Measurements from ENCODE around the gene MSX2.

The MSX2 gene

DNA sequence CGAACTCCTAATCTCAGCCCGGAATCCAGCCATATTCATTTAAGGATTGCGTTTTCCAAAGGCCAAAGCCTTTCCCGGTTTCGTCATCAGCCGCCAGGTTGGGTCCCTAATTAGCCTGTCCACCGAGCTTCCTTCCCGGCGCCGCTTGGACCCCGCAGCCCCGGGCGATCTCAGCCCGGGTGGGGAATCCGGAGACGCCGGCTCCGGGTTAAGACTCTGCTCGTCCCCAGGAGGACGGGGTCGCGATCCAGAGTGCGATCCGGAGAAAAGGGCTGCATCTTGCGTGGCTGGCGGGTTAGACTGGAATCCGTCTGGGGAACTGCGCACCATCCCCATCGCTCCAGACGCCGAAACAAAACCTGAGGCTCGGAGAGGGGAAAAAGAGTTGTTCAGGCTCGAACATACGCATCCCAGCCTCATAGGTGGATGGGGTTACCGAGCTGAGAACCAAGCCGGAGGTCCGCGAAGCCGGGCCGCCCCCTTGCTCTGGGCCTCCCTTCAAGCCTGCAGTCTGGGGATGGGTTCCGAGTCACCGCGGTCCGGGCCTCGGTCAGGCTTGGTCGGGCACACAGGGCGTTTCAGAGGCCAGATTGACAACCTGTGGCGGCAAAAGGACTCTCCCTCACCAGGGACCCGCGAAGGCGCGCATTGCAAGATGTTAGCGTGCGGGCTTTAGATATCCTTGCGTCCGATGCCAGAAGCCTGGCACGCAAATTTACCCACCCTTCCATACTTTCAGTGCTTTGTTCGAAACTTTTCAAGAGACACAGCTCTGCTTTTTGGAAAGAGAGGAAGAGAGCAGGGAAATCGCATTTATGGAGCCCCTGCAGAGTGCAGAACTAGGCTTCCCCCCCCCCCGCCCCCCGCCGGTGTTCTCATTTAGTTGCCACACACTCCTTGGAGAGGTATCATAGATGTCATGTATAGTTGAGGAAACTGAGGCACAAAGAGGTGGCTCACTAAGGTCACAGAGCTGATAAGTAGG lies 7.9 kb downstream of the MSX2 start:
- Histone ChIP-seq H3K36me3 (peaks cover 0 to 13% (median 5%) of the 10 kb centered on the region in 3 donors), H3K9me3 (no peaks in the 10 kb centered on the region), H3K27ac (no peak overlapping the region), H3K4me1 (peaks cover 0 to 10% (median 5%) of the 10 kb centered on the region in 4 donors), H3K4me3 (no peak overlapping the region), H3K27me3 (peaks cover 0 to 50% of the 10 kb centered on the region in 2 donors)
- no peak for DNase-seq
- intact Hi-C loops (cut with DNase I; ENCODE audit: low total_unique reads), result no loop called here
- TF ChIP-seq, protein P1, sequence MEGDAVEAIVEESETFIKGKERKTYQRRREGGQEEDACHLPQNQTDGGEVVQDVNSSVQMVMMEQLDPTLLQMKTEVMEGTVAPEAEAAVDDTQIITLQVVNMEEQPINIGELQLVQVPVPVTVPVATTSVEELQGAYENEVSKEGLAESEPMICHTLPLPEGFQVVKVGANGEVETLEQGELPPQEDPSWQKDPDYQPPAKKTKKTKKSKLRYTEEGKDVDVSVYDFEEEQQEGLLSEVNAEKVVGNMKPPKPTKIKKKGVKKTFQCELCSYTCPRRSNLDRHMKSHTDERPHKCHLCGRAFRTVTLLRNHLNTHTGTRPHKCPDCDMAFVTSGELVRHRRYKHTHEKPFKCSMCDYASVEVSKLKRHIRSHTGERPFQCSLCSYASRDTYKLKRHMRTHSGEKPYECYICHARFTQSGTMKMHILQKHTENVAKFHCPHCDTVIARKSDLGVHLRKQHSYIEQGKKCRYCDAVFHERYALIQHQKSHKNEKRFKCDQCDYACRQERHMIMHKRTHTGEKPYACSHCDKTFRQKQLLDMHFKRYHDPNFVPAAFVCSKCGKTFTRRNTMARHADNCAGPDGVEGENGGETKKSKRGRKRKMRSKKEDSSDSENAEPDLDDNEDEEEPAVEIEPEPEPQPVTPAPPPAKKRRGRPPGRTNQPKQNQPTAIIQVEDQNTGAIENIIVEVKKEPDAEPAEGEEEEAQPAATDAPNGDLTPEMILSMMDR (IDR thresholded peaks at IDR 0.05), result no peak

- peaks cover 0 to 10% (median 5%) of the 10 kb centered on the region in 4 donors for H3K4me1 ChIP-seq
- peaks cover 0 to 13% (median 5%) of the 10 kb centered on the region in 3 donors for H3K36me3 ChIP-seq
- DNase-seq, result no peak
- H3K9me3 ChIP-seq, result no peaks in the 10 kb centered on the region
- no peak overlapping the region for H3K4me3 ChIP-seq
- TF ChIP-seq, protein P1 (IDR thresholded peaks at IDR 0.05), result no peak
- no peak overlapping the region for H3K27ac ChIP-seq
- intact Hi-C loops (cut with DNase I; ENCODE audit: low total_unique reads), result no loop called here
- H3K27me3 ChIP-seq, result peaks cover 0 to 56% of the 10 kb centered on the region in 2 donors
Measured at GRCh38 chr5:174733091-174733690, 8.8 kb downstream of the MSX2 start.

- intact Hi-C loops (cut with DNase I; ENCODE audit: low total_unique reads), result no loop called here
- TF ChIP-seq, protein P1 (IDR thresholded peaks at IDR 0.05), result no peak
- no peak overlapping the region for H3K4me3 ChIP-seq
- H3K4me1 ChIP-seq, result peaks cover 0 to 10% (median 5%) of the 10 kb centered on the region in 4 donors
- peaks cover 0 to 13% (median 5%) of the 10 kb centered on the region in 3 donors for H3K36me3 ChIP-seq
- H3K9me3 ChIP-seq, result no peaks in the 10 kb centered on the region
- peaks cover 0 to 56% of the 10 kb centered on the region in 2 donors for H3K27me3 ChIP-seq
- no peak overlapping the region for H3K27ac ChIP-seq
- DNase-seq, result no peak
Measured at GRCh38 chr5:174733836-174734235, 9.5 kb downstream of the MSX2 start.

DNA sequence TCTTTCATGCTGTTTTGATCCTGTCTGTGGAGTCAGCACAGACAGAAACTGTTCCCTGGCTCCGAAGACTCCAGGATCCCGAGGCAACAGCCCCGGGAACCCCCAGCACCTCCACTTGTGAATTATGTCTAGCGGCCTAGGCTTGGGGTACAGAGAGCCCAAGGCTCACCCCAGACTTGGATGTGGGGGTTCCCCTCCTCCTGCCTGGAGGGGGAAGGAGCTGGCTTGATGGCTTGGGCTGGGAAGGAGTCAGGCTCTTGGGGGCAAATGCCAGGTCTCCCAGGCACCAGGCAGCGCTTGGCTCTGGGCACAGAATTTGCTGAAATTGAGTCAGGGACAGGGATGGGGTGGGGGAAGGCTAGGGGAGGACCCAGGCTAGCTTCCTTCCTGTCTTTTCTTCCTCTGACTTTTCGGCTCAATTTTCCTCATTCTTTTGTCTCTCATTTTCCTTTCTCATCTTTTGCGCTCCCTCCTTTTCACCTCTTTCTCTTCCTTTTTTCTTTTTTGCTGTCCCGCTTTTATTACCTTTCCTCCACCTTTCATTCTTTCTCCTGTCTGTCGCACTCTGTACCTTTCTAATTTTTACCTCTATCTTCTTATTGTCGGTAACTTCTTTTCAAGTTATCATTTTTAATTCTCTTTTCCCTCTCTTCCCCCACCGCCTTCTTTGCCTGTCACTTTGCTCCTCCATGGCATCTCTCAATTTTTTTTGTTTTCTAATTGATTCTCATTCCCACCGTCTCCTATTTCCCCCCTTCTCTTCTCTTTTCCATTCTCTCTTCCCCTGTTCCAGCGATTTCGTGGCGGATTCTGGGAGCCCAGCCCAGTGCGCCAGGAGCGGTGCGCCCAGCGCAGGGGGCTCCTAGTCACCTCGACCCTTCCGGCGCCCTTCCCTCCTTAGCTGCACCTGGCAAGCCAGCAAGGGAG lies 10.5 kb downstream of the MSX2 start:
- no peak for DNase-seq
- Histone ChIP-seq H3K27ac (no peak overlapping the region), H3K27me3 (peaks cover 0 to 56% of the 10 kb centered on the region in 2 donors), H3K4me3 (no peak overlapping the region), H3K4me1 (peaks cover 0 to 10% (median 5%) of the 10 kb centered on the region in 4 donors), H3K9me3 (no peaks in the 10 kb centered on the region), H3K36me3 (peaks cover 0 to 4% (median 0%) of the 10 kb centered on the region in 3 donors)
- intact Hi-C loops (cut with DNase I; ENCODE audit: low total_unique reads), result loop anchor here (5.0 kb wide), 1 partner anchor 318 kb away; no protein-coding TSS in a partner anchor
- TF ChIP-seq, protein P1 (IDR thresholded peaks at IDR 0.05), result no peak
